HG03439 (cell line): ENCODE results near the gene CD209.
"Not testable (repeated sequence)": the region's sequence is repeated elsewhere in the genome, so short reads cannot be mapped to it uniquely, and the experiment has no call there.

Source experiments
- ATAC-seq: cut with Tn5 transposase; IDR thresholded peaks from one replicate; pipeline ENCODE4 v1.9.1; 2021; ENCODE audit warnings: mild to moderate bottlenecking, moderate library complexity; ENCODE audit not compliant: unreplicated experiment

Gene CD209

GRCh38 chr19:7771072-7771471 lies 23.7 kb upstream of the CD209 start:
- ATAC-seq: no peak

DNA sequence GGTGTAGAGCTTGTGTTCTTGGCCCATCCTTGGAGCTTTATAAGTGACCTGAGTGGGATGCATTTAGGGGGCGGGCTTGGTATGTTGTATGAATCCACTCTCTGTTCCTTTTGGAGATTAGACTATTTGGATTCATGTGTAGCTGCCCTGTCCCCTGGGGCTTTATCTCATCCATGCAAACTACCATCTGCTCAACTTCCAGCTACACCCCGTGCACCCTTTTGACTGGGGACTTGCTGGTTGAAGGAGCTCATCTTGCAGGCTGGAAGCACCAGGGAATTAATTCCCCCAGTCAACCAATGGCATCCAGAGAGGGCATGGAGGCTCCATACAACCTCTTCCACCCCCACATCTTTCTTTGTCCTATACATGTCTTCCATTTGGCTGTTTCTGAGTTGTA lies 21.8 kb upstream of the CD209 start:
- ATAC-seq: no peak

- ATAC-seq: no peak
Observed at GRCh38 chr19:7767487-7767886, 20.2 kb upstream of the CD209 start.

DNA sequence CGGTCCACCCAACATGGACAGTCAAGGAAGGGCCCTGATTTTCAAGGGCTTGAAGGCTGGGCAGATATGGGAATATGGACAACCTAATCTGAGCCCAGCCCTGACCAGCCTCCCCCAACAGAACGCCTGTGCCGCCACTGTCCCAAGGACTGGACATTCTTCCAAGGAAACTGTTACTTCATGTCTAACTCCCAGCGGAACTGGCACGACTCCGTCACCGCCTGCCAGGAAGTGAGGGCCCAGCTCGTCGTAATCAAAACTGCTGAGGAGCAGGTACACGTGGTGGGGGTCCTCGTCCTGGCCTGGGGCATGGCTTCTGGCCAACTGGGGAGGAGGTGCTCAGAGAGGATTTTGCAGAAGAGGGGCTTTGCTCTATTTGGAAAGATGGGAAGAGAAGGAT lies 19.2 kb upstream of the CD209 start:
- no peak for ATAC-seq

DNA sequence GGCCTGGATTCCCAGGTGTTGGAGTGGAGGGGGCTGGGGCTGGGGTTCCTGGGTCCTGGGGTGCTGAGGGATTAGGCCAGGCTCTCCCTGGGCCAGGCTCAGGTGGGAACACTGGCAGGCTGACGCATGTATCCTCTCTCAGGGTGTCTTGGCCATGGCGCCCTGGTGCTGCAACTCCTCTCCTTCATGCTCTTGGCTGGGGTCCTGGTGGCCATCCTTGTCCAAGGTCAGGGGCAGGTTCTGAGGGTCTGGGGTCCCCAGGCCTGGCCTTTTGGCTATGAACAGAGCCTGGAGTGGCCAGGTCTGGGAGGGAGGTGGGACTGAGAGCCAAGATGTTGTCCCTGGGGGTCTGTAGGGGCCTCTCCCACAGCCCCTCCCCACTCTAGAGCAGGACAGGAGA lies 17.7 kb upstream of the CD209 start:
- ATAC-seq: not testable (repeated sequence)

DNA sequence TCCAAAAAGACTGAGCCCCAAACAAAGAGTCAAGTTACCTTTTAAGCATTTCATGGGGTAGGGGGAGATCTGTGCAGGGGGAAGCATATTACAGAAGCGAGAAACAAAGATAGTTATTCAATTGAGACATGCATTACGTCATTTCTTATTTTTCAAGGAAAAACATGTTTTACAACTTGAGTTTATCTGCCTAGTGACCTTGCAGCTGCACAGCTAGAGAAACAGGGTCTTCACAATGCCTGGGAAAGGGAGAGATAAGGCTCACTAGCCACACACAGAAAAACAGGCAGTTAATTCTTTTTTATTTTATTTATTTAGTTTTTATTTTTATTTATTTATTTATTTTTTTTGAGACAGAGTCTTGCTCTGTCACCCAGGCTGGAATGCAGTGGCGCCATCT lies 16.8 kb upstream of the CD209 start:
- not testable (repeated sequence) for ATAC-seq

- ATAC-seq: no peak
Observed at GRCh38 chr19:7763696-7764095, 16.4 kb upstream of the CD209 start.

- ATAC-seq: no peak
Observed at GRCh38 chr19:7762719-7763293, 15.5 kb upstream of the CD209 start, which contains the start of gene CLEC4M. Gene CLEC4M, plus strand, starts transcription at chr19:7763243. Its CDS starts 24 bp downstream, at chr19:7763267.

DNA sequence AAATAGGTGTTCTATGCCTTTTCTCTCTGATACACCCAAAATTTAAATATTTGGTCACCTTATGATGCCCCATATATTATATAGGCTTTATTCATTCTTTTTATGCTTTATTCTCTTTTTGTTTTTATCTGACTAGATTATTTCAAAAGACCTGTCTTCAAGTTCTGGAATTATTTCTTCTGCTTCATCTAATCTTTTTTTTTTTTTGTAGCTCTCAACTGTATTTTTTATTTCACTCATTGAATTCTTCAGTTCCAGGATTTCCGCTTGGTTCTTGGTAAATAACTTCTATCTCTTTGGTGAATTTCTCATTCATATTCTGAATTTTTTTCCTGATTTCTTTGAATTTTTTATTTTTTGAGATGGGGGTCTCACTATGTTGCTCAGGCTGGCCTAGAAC lies 11.8 kb upstream of the CD209 start:
- ATAC-seq: no peak

DNA sequence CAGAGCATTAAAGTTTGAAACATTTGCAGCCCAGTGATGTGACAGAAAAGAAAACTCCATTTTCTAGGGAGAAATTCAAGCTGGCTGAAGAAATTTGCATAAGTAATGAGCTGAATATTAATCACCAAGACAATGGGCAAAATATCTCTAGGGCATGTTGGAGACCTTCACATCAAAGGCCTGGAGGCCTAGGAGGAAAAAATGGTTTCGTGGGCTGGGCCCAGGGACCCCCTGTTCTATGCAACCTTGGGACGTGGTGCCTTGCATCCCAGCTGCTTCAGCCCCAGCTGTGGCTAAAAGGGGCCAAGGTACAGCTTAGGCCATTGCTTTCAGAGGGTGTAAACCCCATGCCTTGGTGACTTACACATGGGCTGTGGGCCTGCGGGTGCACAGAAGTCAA lies 10.0 kb upstream of the CD209 start:
- no peak for ATAC-seq

GRCh38 chr19:7756258-7756657 lies 8.9 kb upstream of the CD209 start:
- no peak for ATAC-seq

- no peak for ATAC-seq
Observed at GRCh38 chr19:7751157-7751783, 3.9 kb upstream of the CD209 start.

- ATAC-seq: no peak
Observed at GRCh38 chr19:7748756-7749155, 1.4 kb upstream of the CD209 start.

- ATAC-seq: no peak
Observed at GRCh38 chr19:7748171-7748570, 837 bp upstream of the CD209 start.

- not testable (repeated sequence) for ATAC-seq
Observed at GRCh38 chr19:7746306-7746705, 1.0 kb downstream of the CD209 start.

GRCh38 chr19:7744871-7745650 lies 2.3 kb downstream of the CD209 start:
- ATAC-seq: no peak

- ATAC-seq: no peak
Observed at GRCh38 chr19:7744199-7744786, 3.0 kb downstream of the CD209 start.

GRCh38 chr19:7743425-7743841 lies 3.9 kb downstream of the CD209 start:
- peak; percentile 60 for ATAC-seq

- ATAC-seq: no peak
Observed at GRCh38 chr19:7742991-7743390, 4.3 kb downstream of the CD209 start.

- ATAC-seq: no peak
Observed at GRCh38 chr19:7742575-7742974, 4.8 kb downstream of the CD209 start.

DNA sequence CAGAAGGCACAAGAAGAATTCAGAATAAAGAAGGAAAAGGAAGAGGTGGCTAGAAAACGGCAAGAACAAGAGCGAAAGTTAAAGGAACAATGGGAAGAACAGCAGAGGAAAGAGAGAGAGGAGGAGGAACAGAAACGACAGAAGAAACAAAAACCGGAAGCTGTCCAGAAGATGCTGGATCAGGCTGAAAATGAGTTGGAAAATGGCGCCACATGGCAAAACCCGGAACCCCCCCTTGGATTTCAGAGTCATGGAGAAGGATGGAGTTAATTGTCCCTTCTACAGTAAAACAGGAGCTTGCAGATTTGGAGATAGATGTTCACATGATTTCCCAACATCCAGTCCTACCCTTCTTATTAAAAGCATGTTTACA lies 6.7 kb downstream of the CD209 start:
- ATAC-seq: no peak
